Measurements from ENCODE around the gene GNA14.
"Not testable (repeated sequence)": the region's sequence is repeated elsewhere in the genome, so short reads cannot be mapped to it uniquely, and the experiment has no call there.

GNA14 gene

DNA sequence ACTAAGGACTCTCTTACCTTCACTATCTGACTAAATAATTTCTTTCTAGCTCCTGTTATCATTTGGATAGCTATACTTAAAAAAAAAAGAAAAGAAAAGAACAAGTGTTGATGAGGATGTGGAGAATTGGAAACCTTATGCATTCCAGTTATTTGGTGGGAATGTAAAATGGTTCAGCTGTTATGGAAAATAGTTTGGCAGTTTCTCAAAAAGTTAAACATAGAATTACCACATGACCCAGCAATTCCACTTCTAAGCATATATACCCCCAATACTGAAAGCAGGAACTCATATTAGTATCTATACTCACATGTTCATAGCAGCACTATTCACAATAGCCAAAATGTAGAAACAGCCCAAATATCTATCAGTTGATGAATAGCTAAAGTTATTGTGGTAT is 61.1 kb downstream of the GNA14 start:
- DNase-seq, result no peak

DNA sequence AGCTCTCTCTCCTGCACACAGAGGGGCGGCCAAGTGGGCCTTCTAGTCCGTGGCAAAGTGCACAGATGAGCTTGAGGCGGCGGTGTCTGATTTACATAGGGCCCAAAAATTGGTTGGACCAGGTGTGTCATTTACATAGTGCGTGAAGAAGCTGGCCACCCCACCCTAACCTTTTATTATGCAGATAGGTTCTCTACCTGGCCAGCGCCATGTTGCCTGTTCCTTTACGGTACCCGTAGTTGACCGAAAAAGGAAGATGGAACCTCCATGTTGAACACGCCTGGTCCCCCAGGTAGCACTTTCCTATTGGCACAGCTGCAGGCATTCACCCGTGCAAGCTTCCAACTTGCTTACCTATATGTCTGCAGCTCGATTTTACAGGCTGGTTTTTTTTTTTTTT is 61.5 kb downstream of the GNA14 start:
- no peak for DNase-seq

- DNase-seq, result no peak
Measured at GRCh38 chr9:77585335-77585786, 62.8 kb downstream of the GNA14 start.

DNA sequence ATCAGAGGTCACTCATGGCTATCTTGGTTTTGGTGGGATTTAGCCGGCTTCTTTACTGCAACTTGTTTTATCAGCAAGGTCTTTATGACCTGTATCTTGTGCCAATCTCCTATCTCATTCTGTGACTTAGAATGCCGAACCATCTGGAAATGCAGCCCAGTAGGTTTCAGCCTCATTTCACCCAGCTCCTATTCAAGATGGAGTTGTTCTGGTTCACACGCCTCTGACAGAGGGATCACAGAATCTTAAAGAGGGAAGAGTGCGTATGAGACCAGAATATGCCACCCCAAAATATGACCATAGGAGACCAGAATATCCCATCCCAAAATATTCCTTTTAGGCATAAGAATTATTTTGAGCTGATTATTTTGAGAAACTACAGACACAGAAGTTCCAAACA is 63.2 kb downstream of the GNA14 start:
- not testable (repeated sequence) for DNase-seq

DNA sequence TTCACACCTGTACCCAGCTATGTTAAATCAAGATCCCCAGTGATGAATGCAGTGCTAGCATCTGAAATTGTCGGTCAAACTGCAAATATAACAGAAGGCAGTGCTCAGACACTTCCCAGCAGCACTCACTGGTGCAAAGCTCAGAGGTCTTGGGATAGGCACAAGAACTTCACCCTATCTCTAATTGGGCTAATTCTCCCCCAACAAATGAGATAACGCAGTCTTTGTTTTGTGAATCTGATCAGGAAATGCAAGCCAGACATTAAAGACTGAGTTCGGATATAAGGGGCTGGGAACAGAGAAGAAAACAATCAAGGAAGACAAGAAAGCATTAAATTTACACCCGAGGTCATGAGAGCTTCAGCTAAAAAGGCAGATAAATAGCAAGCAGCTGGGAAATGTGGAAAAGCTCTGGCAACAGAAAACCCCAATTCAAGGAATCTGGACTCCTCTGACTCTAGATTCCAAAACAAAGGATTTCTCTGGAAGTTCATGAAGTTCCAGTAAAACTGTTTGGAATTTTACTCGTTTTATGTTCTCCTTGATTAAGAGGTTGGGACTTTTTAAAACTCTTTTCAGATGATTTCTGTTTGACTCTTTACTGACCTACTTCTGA is 65.1 kb downstream of the GNA14 start:
- no peak for DNase-seq

DNA sequence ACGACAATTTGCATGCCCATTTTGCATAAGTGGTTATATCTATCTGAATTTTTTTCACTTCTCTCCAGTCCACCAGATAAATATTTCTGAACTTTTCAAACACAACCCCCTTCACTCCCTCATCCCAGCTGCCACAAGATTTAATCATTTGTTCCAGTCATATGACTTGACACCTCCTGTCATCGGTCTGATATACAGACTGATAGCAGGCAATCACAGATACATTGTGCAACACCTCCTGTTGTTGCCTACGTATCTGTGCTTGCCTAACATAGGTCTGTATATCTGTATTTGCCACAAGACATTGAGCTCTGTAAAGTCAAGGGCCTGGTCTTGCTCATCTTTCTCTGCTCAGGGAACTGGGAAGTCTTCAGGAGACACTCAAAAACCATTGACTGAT is 65.6 kb downstream of the GNA14 start:
- no peak for DNase-seq

DNA sequence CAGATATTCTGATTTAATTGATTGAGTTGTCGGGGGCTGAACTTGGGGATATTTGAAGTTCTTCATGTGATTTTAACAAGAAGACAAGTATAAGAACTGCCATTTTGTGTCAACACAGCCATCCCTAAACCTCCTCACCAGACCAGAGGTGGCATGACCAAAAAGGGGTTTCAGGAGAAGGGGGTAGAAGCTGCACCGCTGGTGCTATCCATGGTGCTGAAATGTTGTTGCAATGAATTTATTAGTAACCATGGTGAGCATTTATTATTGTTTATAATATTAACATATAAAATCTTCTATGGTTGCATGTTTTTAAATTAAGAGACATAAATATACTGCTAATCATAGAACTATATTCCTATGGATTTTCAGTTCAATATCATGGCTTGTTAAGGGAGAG is 72.3 kb downstream of the GNA14 start:
- no peak for DNase-seq

DNA sequence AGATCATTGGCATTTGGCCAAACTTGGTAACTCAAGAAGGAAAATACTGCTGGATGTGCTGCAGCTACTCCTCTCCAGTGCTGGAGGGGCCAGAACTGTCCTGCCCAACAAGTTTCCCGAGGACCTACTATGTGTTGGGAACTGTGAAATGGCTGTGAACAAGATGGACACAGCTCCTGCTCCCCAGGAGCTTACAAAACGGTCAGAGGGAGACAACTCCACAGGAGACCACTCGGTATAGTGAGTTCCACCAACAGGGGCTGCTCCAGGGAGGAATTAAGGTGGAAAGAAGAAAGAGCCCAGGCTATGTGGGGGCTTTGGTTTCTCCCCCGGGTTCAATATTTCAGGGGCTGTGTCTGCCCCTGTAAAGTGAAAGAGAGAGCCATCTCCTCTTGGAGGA is 78.8 kb downstream of the GNA14 start:
- no peak for DNase-seq

- no peak for DNase-seq
Measured at GRCh38 chr9:77563174-77563573, 84.9 kb downstream of the GNA14 start.

DNA sequence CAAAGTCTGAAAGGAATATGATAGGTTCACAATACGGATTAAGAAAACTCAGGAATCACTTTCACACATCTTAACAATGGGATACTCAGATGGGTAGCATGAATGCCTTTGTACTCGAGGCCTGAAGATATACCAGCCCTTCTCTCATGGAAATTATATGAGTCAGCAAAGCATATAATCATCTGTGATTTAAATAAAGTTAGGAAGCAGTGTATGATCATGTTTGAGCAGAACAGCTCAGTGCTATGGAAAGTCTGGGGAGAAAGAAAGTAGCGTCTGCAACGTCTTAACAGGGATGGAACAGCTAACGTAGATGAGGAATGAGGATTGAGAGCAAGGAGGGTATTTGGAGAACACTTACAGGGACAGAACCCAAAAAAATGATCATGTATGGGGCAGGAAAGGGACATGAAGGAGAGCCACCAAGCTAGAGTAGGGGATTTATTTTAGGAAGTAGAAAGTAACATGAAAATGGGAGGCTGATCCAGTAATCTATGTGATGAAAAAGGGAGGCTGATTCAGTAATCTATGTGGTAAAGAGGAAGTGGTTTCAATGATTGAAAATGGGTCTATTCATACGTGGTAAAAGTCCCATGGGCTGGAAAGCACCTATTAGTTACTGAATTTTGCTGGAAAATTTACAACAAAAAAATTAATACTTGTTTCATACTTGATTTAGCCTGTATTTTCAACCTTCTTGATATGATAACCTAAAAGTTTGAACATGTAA is 85.9 kb downstream of the GNA14 start:
- no peak for DNase-seq

DNA sequence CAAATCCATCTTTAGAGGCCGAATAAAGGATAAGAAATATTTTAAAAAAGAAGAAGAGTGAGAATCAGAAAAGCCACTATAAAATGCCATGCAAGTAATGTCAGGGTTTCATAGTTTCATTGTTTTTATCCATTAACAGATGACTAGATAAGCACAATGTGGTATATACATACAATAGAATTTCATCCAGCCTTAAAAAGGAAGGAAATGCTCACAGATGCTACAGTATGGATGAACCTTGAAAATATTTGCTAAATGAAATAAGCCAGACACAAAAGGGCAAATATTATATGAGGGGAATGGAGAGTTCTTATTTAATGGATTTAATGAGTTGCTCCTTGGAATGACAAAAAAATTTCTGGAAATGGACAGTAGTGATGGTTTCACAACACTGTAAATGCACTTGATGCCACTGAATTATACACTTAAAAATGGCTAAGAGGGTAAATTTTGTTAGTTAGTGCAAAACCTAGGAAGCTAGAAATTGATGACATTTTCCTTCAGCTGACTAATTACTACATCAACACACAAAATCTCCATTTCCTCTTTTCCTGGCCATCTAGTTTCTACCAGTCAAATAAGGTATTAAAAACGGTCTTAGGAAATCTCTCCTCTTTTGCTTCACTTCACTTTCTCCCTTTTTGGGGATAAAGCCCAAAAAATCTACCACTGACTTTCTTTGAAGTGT is 86.6 kb downstream of the GNA14 start:
- DNase-seq, result no peak

DNA sequence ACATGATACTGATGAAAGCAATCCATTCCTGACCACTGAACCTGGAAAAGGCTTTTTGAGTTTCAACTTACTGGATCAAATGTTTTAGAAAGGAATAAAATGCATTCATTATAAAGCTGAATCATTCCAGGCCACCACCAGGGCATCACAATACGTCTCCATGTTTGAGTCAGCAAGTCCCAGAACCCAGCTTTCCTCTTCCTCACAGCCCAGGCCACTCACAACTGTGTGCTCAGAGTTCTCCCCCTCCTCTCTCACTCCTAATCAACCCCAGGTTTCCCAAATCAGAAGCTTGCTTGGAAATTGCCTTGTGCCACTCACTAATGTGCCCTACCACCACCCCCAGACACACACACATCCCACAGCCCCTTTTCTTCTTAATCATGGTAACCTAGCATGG is 91.7 kb downstream of the GNA14 start:
- DNase-seq, result no peak

DNA sequence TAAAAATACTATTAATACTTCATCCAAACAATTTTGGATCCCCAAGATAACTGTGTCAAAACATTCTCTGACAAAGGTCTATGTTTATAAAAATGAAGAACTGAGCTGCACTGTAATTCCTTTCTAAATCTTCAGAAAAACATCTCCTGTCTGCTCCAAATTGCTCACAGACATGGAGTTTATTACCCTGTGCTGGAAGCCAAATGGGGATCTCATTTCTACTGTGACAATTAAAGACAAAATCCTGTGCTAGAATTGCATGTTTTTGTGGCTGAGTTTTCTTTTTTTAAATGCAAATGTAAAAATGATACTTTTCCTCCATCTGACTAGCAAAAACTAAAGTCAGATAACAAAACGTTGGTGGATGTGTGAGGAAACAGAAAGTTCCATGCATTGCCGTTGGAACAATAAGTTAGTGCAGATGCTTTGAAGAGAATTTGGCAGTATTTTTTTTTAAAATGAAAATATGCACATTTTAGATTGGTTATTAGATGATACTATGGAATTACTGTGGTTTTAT is 93.5 kb downstream of the GNA14 start:
- DNase-seq, result no peak

DNA sequence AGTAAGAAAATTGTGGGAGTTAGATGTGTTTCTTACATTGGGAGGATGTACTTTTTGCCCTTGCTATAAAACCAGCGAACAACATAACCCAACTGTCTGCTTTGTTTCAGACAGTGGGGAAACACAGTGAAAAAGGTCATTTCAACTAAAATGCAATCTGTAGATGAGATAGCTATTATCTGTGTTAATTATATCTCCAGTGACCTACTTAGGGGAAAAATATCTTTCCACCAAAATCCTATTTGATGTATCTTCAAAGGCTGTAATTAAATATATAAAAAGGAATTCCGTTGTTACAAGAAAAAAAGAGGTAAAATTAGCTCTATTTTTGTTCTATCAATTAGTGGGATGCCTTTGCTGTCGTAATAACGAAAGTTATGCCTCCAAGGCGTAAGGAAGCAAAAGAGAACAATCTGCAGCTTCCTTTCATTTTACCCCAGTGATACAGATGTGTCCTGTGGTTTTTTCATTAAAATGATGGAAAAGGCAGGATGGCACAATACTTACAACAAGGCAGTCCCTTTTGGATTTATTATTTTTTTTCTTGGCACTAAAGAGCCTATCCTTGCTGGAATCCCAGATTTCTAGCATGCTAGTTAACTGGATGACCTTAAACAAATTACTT is 100.9 kb downstream of the GNA14 start:
- no peak for DNase-seq

GRCh38 chr9:77546376-77546950 is 101.7 kb downstream of the GNA14 start:
- DNase-seq, result no peak

DNA sequence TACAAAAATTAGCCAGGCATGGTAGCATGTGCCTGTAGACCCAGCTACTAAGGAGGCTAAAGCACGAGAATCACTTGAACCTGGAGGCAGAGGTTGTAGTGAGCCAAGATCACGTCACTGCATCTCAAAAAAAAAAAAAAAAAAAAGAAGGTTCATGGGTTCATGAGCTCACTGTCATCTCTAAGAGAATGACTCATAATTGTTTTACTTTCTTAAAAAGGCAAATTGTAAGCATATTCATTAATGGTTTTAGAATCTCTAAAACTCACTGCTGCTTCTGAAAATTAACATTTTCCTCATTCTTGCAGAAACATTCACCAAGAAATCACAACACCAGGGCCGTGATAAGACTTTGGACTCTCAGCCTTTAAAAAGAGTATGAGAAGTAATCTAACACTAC is 103.6 kb downstream of the GNA14 start:
- no peak for DNase-seq

GRCh38 chr9:77543131-77543822 is 104.8 kb downstream of the GNA14 start:
- no peak for DNase-seq

GRCh38 chr9:77541600-77541999 is 106.5 kb downstream of the GNA14 start:
- no peak for DNase-seq

GRCh38 chr9:77541055-77541454 is 107.1 kb downstream of the GNA14 start:
- no peak for DNase-seq

DNA sequence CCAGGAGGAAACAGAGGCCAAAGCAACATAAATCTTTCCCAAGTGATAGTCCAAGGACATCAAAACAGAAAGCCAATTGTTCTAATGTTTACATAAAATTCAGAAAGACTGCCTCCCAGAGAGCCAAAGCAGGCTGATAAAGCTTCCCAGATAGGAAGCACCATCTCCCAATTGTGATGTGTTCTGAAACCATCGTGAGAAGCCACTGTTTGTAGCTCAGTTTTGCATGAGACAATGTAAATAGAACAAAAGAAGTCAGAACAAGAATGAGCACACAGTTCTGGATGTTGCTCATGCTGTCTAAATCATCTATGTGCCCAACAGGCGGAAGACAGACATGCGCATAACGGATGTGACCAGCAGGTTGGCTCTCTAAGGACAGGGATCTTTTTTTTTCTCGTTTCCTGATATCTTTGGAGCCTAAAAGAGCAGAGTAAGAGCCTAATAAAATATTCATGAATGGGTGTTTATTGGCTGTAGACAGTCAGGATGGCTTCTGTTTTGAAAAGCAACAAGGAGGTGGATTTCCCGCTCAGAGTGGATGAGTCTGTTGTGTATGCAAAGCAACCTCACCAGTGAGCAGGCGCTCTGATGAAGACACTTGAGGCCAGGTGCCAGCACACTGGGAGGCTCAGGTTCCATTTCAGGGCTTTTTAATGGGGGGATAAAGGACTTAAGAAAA is 113.6 kb downstream of the GNA14 start:
- no peak for DNase-seq

DNA sequence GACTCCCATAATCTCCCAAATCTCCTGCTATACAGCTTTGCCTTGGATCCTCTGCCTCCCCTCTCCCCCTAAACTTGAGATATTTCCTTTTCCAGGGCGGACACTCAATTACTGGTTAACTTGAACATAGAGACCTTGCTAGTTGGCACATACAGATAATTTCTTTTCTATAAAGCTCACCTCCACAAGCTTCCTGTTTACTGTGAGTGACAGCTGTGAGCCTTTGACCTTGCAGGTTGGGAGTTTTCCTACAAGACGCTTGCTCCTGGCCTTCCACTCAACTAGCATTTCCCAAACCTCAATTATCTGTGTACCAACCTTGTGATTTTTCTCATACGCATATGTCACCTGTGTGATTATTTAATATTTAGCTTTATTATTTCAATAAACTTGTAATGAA is 114.5 kb downstream of the GNA14 start:
- DNase-seq, result no peak

DNA sequence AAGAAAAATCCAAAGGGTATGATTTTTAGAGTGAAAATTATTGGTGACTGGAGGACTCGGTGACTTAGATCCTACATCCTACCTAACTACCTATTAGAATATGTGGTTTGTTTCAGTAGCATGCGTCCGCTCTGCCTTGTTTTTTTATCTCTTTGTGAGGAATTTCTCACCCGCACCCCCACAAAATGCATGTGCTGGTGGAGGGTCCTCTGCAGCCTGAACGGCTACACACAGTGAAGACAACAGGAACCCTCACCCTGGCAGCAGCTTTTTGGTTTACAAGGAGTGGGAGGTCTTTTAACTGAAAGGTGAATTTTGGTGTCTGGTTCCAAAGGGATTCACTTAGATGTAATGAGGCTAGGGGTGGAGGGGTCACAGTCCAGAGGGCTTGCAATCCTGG is 115.5 kb downstream of the GNA14 start:
- DNase-seq, result no peak

Measured in effector CD4-positive, alpha-beta T cell (primary cell).